M059J (cell line): ENCODE results near the gene LCE1E. TPM values are rescaled to one million over a fixed set of nuclear protein-coding genes. Genes with fewer than 3 reads are reported as not detected.

Experiments used
- DNase-seq: peaks from one replicate; pipeline ENCODE4 v3.0.0-alpha.2; 2012; ENCODE audit warnings: low read depth
- total RNA-seq: library from RNA; depleted of rRNA; stranded (reverse); fragments of >200 nt; shearing (Covaris generic); gene quantifications from 2 replicates; pipeline ENCODE4 v1.2.3, GENCODE V29; 2014; rRNA removed

The LCE1E gene
- total RNA-seq, 1 experiment from 2014 or later = not detected

GRCh38 chr1:152777510-152778137 is 8.4 kb upstream of the LCE1E start:
- DNase-seq = peak; percentile 27

DNA sequence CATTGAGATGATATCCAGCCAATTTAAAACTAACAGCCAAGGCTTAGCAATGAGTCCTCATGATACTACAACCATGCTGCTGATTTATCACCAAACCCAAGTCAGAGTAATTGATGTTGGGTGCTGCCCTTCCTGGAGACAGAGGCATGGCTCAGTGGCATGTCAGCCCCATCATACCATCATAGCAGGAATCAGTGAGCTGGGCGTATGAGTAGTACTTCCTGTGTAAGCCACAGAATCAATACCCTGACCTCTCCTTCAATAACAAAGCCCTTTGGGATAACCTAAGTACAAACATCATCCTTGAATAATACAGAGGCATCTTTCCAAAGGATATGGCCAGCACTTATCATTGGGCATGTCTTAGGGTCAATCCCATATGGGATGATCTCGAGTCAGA is 3.0 kb upstream of the LCE1E start:
- no peak for DNase-seq

DNA sequence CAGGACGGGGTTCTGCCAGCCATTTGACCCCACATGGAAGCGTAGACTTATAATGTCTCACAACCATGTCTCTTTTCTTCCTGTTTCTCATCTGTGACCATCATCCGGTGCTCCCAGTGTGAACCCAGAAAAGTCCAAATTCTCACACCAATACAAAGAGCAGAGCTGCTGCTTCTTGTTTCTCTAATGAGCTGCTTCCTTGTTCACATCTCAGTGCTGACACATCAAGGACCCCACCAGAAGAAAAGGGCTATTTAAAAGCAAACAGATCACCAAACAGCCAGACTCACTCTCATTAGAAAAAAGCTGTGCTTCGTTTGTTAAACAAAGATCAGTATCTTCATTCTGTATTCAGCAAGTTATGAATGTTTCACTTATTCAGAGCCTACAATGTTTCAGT is 9.6 kb downstream of the LCE1E start:
- no peak for DNase-seq

- no peak for DNase-seq
Measured at GRCh38 chr1:152796421-152796820, 10.4 kb downstream of the LCE1E start, which contains the start of gene LCE1D. TSS of gene LCE1D (plus strand) at chr1:152796721. CDS start at chr1:152797795, 1,074 bp downstream.

DNA sequence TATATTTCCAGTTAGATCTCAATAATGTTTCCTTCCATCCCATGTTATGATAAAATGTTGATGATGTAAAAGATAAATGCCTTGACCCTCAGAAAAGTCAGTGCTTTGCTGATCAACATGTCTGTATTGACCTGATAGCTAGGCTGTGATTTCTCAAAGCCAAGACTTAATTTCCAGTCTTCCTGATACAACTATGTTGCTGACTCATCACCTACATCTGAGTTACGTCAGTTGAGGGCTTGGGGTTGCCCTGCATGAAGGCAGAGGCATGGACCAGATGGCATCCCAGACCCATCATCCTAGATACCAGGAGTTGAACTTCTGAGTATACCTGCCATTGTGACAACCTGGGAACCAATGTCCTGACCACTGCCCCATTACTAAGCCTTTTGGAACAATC is 15.3 kb downstream of the LCE1E start:
- DNase-seq = no peak

DNA sequence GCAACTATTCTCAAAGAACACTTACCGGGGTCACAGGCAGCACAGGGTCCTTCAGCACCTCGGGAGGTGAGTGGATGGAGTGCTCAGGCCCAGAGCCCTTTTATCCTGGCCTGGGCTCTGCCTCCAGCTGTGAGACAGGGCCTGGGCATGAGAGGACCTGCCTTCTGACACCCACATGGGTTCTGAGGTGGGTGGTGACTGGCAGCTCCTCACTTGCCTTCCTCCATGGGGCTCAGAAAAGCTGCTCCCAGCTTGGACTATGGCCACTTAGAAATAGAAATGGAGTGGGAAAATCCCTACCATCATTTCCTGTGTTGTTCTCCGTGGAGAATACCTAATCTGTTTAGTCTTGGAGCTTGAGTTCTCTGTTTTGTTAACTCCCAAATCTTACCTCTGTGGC is 20.5 kb downstream of the LCE1E start, which contains the start of gene LCE1C:
Gene LCE1C, minus strand, starts transcription at position 76 of the 400 bp plus-strand sequence. CDS start 1,173 bp downstream, outside the sequence.
- DNase-seq = no peak

DNA sequence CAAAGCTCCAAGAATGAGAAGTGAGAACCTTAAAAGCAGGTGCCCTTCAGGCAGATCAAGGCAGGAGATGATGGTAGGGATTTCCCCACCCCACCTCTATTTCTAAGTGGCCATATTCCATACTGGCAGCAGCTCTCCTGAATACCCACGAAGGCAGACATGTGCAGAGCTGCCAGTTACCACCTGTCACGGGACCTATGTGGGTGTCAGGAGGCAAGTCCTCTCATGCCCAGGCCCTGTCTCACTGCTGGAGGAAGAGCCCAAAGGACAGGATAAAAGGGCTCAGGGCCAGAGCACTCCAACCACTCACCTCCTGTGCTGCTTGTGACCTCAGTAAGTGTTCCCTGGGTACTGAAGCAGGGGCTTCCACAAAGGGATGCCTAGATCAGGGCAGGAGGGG is 25.0 kb downstream of the LCE1E start:
- no peak for DNase-seq

DNA sequence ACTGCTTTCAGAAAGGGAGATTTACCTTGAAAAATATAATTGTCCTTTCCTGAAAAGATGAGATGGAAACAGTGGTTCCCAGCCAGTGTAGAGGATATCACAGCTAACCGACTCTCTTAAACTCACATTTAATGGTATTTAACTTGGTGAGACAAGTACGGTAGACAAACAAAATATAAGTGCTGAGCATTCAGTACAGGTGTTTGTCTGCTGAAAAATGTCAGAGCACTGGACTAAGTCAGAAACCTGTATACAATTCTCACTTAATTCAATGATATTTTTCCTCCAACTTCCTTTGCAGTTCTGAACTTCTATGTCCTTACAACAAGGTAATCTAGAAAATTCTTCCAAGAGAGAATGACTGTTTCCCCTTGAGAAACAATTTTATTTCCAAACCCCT is 25.6 kb downstream of the LCE1E start, which contains the start of gene LCE1B:
Gene LCE1B, plus strand, starts transcription at position 301 of the 400 bp plus-strand sequence. CDS start 476 bp downstream, outside the sequence.
- no peak for DNase-seq

DNA sequence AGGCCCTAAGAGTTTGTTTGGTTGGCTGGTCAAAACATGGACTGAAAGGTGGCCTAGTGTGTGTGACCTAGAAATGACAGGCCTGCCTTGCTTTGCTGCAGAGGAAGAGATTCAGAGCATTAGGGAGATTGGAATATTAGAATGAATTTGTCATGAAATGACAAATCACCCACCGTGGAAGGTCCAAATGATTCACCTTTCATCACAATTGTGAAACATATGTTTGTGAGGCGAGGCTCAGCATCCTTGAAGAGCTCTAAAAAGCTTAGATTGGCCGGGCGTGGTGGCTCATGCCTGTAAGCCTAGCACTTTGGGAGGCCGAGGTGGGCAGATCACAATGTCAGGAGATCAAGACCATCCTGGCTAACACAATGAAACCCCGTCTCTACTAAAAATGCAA is 31.3 kb downstream of the LCE1E start:
- no peak for DNase-seq

- no peak for DNase-seq
Measured at GRCh38 chr1:152823294-152823693, 37.2 kb downstream of the LCE1E start.

- no peak for DNase-seq
Measured at GRCh38 chr1:152824964-152825363, 38.9 kb downstream of the LCE1E start.

GRCh38 chr1:152827173-152827572 is 41.1 kb downstream of the LCE1E start, which contains the start of gene LCE1A:
TSS of gene LCE1A (plus strand) at chr1:152827473. CDS start at chr1:152827473, 0 bp downstream.
- DNase-seq = no peak

- no peak for DNase-seq
Measured at GRCh38 chr1:152836870-152837269, 50.8 kb downstream of the LCE1E start.

Other genes starting within 250 kb of the LCE1E start
- not detected in 2 replicates for gene LCE3E, start 219.5 kb upstream of the LCE1E start, total RNA-seq
- not detected in 2 replicates for gene LCE3D, start 205.7 kb upstream of the LCE1E start, total RNA-seq
- gene LCE3C, start 186.0 kb upstream of the LCE1E start, total RNA-seq = not detected in 2 replicates
- gene LCE3B, start 172.4 kb upstream of the LCE1E start, total RNA-seq = not detected in 2 replicates
- gene LCE3A, start 163.2 kb upstream of the LCE1E start, total RNA-seq = not detected in 2 replicates
- gene LCE2D, start 122.9 kb upstream of the LCE1E start, total RNA-seq = not detected in 2 replicates
- not detected in 2 replicates for gene LCE2C, start 111.0 kb upstream of the LCE1E start, total RNA-seq
- gene LCE2B, start 100.1 kb upstream of the LCE1E start, total RNA-seq = not detected in 2 replicates
- not detected in 2 replicates for gene LCE2A, start 87.9 kb upstream of the LCE1E start, total RNA-seq
- gene LCE4A, start 78.1 kb upstream of the LCE1E start, total RNA-seq = not detected in 2 replicates
- not detected in 2 replicates for gene KPRP, start 28.2 kb upstream of the LCE1E start, total RNA-seq
- gene LCE1F, start 11.1 kb upstream of the LCE1E start, total RNA-seq = not detected in 2 replicates
- gene LCE1D, start 10.5 kb downstream of the LCE1E start, total RNA-seq = not detected in 2 replicates
- not detected in 2 replicates for gene LCE1C, start 20.4 kb downstream of the LCE1E start, total RNA-seq
- gene LCE1B, start 25.7 kb downstream of the LCE1E start, total RNA-seq = not detected in 2 replicates
- not detected in 2 replicates for gene LCE1A, start 41.2 kb downstream of the LCE1E start, total RNA-seq
- gene LCE6A, start 56.6 kb downstream of the LCE1E start, total RNA-seq = not detected in 2 replicates
- gene LCE7A, start 73.7 kb downstream of the LCE1E start, total RNA-seq = not detected in 2 replicates
- gene SMCP, start 92.1 kb downstream of the LCE1E start, total RNA-seq = not detected in 2 replicates
- gene IVL, start 122.3 kb downstream of the LCE1E start, total RNA-seq = not detected in 2 replicates
- not detected in 2 replicates for gene SPRR5, start 160.9 kb downstream of the LCE1E start, total RNA-seq
- not detected in 2 replicates for gene SPRR4, start 184.4 kb downstream of the LCE1E start, total RNA-seq
- gene SPRR1A, start 197.8 kb downstream of the LCE1E start, total RNA-seq = not detected in 2 replicates
- not detected in 2 replicates for gene SPRR3, start 215.5 kb downstream of the LCE1E start, total RNA-seq
- not detected in 2 replicates for gene SPRR1B, start 244.9 kb downstream of the LCE1E start, total RNA-seq